HCT116 (cell line): ENCODE results near the gene HYKK. TPM values are rescaled to one million over a fixed set of nuclear protein-coding genes. Genes with fewer than 3 reads are reported as not detected.

Source experiments
- ATAC-seq: fragments of 200-7000 bp; cut with Tn5 transposase; 2 replicates; pipeline ENCODE4 v1.9.1; 2020; ENCODE audit warnings: mild to moderate bottlenecking, moderate library complexity
- BruUV-seq: library from RNA; stranded (reverse); fragments of 400-500 nt; replicated peaks from 2 replicates; lab custom pipeline; 2021; lab: Mats Ljungman, UMichigan
- CTCF ChIA-PET: fragments of 300-600 bp; sonication (Branson Sonifier 250); formaldehyde crosslinking; loops from one replicate; lab custom pipeline; 2021; ENCODE audit warnings: antibody characterized with exemption; lab: Charles Lee
- POLR2A ChIA-PET: fragments of 300-600, 350-600 bp; sonication (Branson Sonifier 250); formaldehyde crosslinking; loops from one replicate; lab custom pipeline; 2021; ENCODE audit warnings: antibody characterized with exemption; lab: Charles Lee
- RAD21 ChIA-PET, 2 experiments: fragments of 300-600 bp; sonication (Branson Sonifier 250); formaldehyde crosslinking; loops; one replicate each; lab custom pipeline; 2023; ENCODE audit warnings: low total read pairs in 2 of 2; ENCODE audit not compliant: uncharacterized antibody in 2 of 2, unreplicated experiment in 2 of 2, low non-redundant PET in 1 of 2; lab: Charles Lee
- DNase-seq: peaks from one replicate; pipeline ENCODE4 v3.0.0-alpha.2; 2010; ENCODE audit warnings: low read depth, low spot score
- H2AFZ ChIP-seq: fragments of 200-600 bp; shearing (Covaris generic), sonication (generic); 2 replicates; pipeline ENCODE4 v1.6.1; 2017; ENCODE audit warnings: low read depth, mixed run types, mixed read lengths, antibody characterized with exemption, low read length; ENCODE audit not compliant: poor library complexity, severe bottlenecking
- H3K27ac ChIP-seq: 2 replicates; pipeline ENCODE4 v1.5.1; 2012; ENCODE audit warnings: low read depth, low read length
- H3K27me3 ChIP-seq: fragments of 200-600 bp; sonication (generic); 2 replicates; pipeline ENCODE4 v1.6.1; 2016; ENCODE audit warnings: mixed run types, low read length, mixed read lengths; ENCODE audit not compliant: insufficient read depth
- H3K36me3 ChIP-seq, 2 experiments: fragments of 200-500 bp in 1 of 2; fragments of 200-600 bp in 1 of 2; sonication (Bioruptor generic) in 1 of 2; sonication (generic) in 1 of 2; 2 replicates each; pipeline versions ENCODE4 v1.5.1 to v1.6.1; 2014 to 2016; ENCODE audit warnings: low read length in 2 of 2, inconsistent platforms in 1 of 2, mixed read lengths in 1 of 2, mixed run types in 1 of 2; ENCODE audit not compliant: insufficient read depth in 2 of 2, control insufficient read depth in 1 of 2
- H3K4me1 ChIP-seq, 2 experiments: fragments of 200-600 bp in 1 of 2; sonication (generic) in 1 of 2; 2 replicates each; pipeline versions ENCODE4 v1.5.1 to v1.6.1; 2012 to 2017; ENCODE audit warnings: low read length in 2 of 2, inconsistent platforms in 1 of 2, mild to moderate bottlenecking in 1 of 2, mixed read lengths in 1 of 2, mixed run types in 1 of 2, moderate library complexity in 1 of 2; ENCODE audit not compliant: insufficient read depth in 2 of 2, control insufficient read depth in 1 of 2
- H3K4me2 ChIP-seq: fragments of 200-600 bp; sonication (generic); 2 replicates; pipeline ENCODE4 v1.6.1; 2017; ENCODE audit warnings: mixed run types, low read length, mixed read lengths
- H3K4me3 ChIP-seq, 2 experiments: fragments of 200-600 bp in 1 of 2; sonication (generic) in 1 of 2; replicated peaks in 1 of 2; 2 replicates each; pipeline ENCODE4 v1.5.1; 2011 to 2016; ENCODE audit warnings: low read length in 2 of 2, control low read depth in 1 of 2, low read depth in 1 of 2, mild to moderate bottlenecking in 1 of 2, mixed read lengths in 1 of 2, mixed run types in 1 of 2
- H3K79me2 ChIP-seq: fragments of 200-600 bp; sonication (generic); 2 replicates; pipeline ENCODE4 v1.6.1; 2017; ENCODE audit warnings: mild to moderate bottlenecking, mixed run types, low read length, moderate library complexity, mixed read lengths; ENCODE audit not compliant: insufficient read depth
- H3K9ac ChIP-seq: fragments of 200-600 bp; sonication (generic); 2 replicates; pipeline ENCODE4 v1.6.1; 2016; ENCODE audit warnings: low read length, mixed read lengths
- H3K9me2 ChIP-seq: fragments of 200-600 bp; sonication (generic), shearing (Covaris generic); 2 replicates; pipeline ENCODE4 v1.6.1; 2017; ENCODE audit warnings: mixed run types, mild to moderate bottlenecking, moderate library complexity; ENCODE audit not compliant: insufficient read depth
- H3K9me3 ChIP-seq, 2 experiments: fragments of 200-500 bp in 1 of 2; fragments of 200-600 bp in 1 of 2; sonication (Bioruptor generic) in 1 of 2; sonication (generic) in 1 of 2; 2 replicates each; pipeline ENCODE4 v1.6.1; 2014 to 2017; ENCODE audit warnings: low read length in 2 of 2, mixed read lengths in 2 of 2, inconsistent platforms in 1 of 2, low read depth in 1 of 2, mild to moderate bottlenecking in 1 of 2, mixed run types in 1 of 2, moderate library complexity in 1 of 2; ENCODE audit not compliant: control insufficient read depth in 1 of 2, insufficient read depth in 1 of 2
- H4K20me1 ChIP-seq: fragments of 200-600 bp; sonication (generic), shearing (Covaris generic); 2 replicates; pipeline ENCODE4 v1.6.1; 2017; ENCODE audit warnings: mixed run types, mild to moderate bottlenecking, moderate library complexity; ENCODE audit not compliant: insufficient read depth
- ATF3 ChIP-seq: IDR thresholded peaks from 2 replicates; pipeline ENCODE4 v1.6.1; 2012
- EGR1 ChIP-seq: IDR thresholded peaks from 2 replicates; pipeline ENCODE4 v1.6.1; 2012; ENCODE audit warnings: low read depth
- ELF1 ChIP-seq: IDR thresholded peaks from 2 replicates; pipeline ENCODE4 v1.6.1; 2012; ENCODE audit warnings: low read depth, borderline replicate concordance
- EZH2 ChIP-seq: fragments of 200-600 bp; sonication (generic); IDR thresholded peaks from 2 replicates; pipeline ENCODE4 v1.6.1; 2017; ENCODE audit warnings: antibody characterized with exemption, mixed run types
- EZH2phosphoT487 ChIP-seq: fragments of 200-600 bp; IDR thresholded peaks from 2 replicates; pipeline ENCODE4 v1.6.1; 2018; ENCODE audit warnings: antibody characterized with exemption, borderline replicate concordance
- FOSL1 ChIP-seq: IDR thresholded peaks from 2 replicates; pipeline ENCODE4 v1.6.1; 2012; ENCODE audit warnings: low read depth
- JUND ChIP-seq: IDR thresholded peaks from 2 replicates; pipeline ENCODE4 v1.6.1; 2012
- MAX ChIP-seq: IDR thresholded peaks from 2 replicates; pipeline ENCODE4 v1.6.1; 2012
- POLR2AphosphoS5 ChIP-seq: IDR thresholded peaks from 2 replicates; pipeline ENCODE4 v1.6.1; 2011; ENCODE audit warnings: mild to moderate bottlenecking, low read depth, low read length, moderate library complexity
- RAD21 ChIP-seq: IDR thresholded peaks from 2 replicates; pipeline ENCODE4 v1.6.1; 2012; ENCODE audit warnings: low read depth, mild to moderate bottlenecking
- REST ChIP-seq: IDR thresholded peaks from 2 replicates; pipeline ENCODE4 v1.6.1; 2012; ENCODE audit warnings: low read depth
- SIN3A ChIP-seq: IDR thresholded peaks from 2 replicates; pipeline ENCODE4 v1.6.1; 2012; ENCODE audit warnings: low read depth
- SRF ChIP-seq: IDR thresholded peaks from 2 replicates; pipeline ENCODE4 v1.6.1; 2012; ENCODE audit warnings: low read depth
- TCF7L2 ChIP-seq: IDR thresholded peaks from 2 replicates; pipeline ENCODE4 v1.7.0; 2011; ENCODE audit warnings: borderline replicate concordance, inconsistent platforms; ENCODE audit not compliant: insufficient read depth, insufficient read length; ENCODE audit errors: extremely low read depth
- ZFX ChIP-seq: fragments of 450-650 bp; IDR thresholded peaks from 2 replicates; pipeline ENCODE4 v1.6.1; 2017
- ZNF274 ChIP-seq: fragments of 200-500 bp; sonication (Bioruptor generic); IDR thresholded peaks from 2 replicates; pipeline ENCODE4 v1.6.1; 2014; ENCODE audit warnings: mild to moderate bottlenecking, low read depth, low read length, inconsistent platforms
- intact Hi-C: fragments of 100-400 bp; cut with micrococcal nuclease; formaldehyde crosslinking; loops from 2 replicates; pipeline ENCODE4 v1.10.0; 2022
- total RNA-seq: library from RNA; stranded (reverse); gene quantifications from one replicate; pipeline ENCODE4 v1.2.1, GENCODE V29; 2021; ENCODE audit not compliant: unreplicated experiment

The HYKK gene
- total RNA-seq, 1 experiment from 2014 or later: 6.2 TPM

- BruUV-seq: no TSS peak
- Histone ChIP-seq H2AFZ (no peak overlapping the region), H3K27ac (no peak overlapping the region), H3K9ac (no peak overlapping the region), H3K36me3 (no peaks in the 10 kb centered on the region), H3K4me1 (peaks cover 0 to 7% of the 10 kb centered on the region in 2 experiments; a peak in 1 of 4 replicates), H3K79me2 (peaks cover 10% of the 10 kb centered on the region), H4K20me1 (no peaks in the 10 kb centered on the region), H3K9me2 (no peaks in the 10 kb centered on the region), H3K4me3 (no peak overlapping the region), H3K9me3 (no peaks in the 10 kb centered on the region), H3K27me3 (no peaks in the 10 kb centered on the region), H3K4me2 (no peak overlapping the region)
- ChIA-PET RAD21 (no interaction called here), CTCF (no interaction called here), POLR2A (no interaction called here)
- intact Hi-C loops: no loop called here
- ATAC-seq (no peak), DNase-seq (no peak)
- TF ChIP-seq RAD21 (no peak), JUND (no peak), ZFX (no peak), EZH2phosphoT487 (no peak), ELF1 (no peak), MAX (no peak), EZH2 (no peak), TCF7L2 (no peak), SRF (no peak), SIN3A (no peak), ZNF274 (no peak), EGR1 (no peak), ATF3 (no peak), REST (no peak), FOSL1 (no peak), POLR2AphosphoS5 (no peak)
Measured at GRCh38 chr15:78536134-78536533, 28.8 kb downstream of the HYKK start.
